HG02588 (cell line): ENCODE data around the gene PIH1D1.

Source experiments
- ATAC-seq: cut with Tn5 transposase; IDR thresholded peaks from one replicate; pipeline ENCODE4 v1.9.1; 2021; ENCODE audit warnings: mild to moderate bottlenecking, moderate library complexity; ENCODE audit not compliant: unreplicated experiment

The PIH1D1 gene

GRCh38 chr19:49451430-49452181 is at the start of gene PIH1D1:
PIH1D1 (minus strand) TSS chr19:49451814; CDS start chr19:49451574, 240 bp downstream.
- ATAC-seq, result peak; percentile 57

- no peak for ATAC-seq
These were observed 47.5 kb upstream of the PIH1D1 start for GRCh38 chr19:49499030-49499670.

- ATAC-seq, result no peak
These were observed 46.9 kb upstream of the PIH1D1 start for GRCh38 chr19:49498475-49498874.

- no peak for ATAC-seq
These were observed 46.1 kb upstream of the PIH1D1 start for GRCh38 chr19:49497789-49498103.

GRCh38 chr19:49497047-49497788 is 45.6 kb upstream of the PIH1D1 start:
- no peak for ATAC-seq

- no peak for ATAC-seq
These were observed 45.0 kb upstream of the PIH1D1 start for GRCh38 chr19:49496574-49497008.

- ATAC-seq, result no peak
These were observed 41.2 kb upstream of the PIH1D1 start for GRCh38 chr19:49492573-49493405.

- no peak for ATAC-seq
These were observed 40.4 kb upstream of the PIH1D1 start for GRCh38 chr19:49491804-49492572.

GRCh38 chr19:49491030-49491803 is 39.6 kb upstream of the PIH1D1 start:
- ATAC-seq, result no peak

- ATAC-seq, result no peak
These were observed 38.8 kb upstream of the PIH1D1 start for GRCh38 chr19:49490287-49491029.

- no peak for ATAC-seq
These were observed 38.1 kb upstream of the PIH1D1 start for GRCh38 chr19:49489601-49490167.

- no peak for ATAC-seq
These were observed 37.4 kb upstream of the PIH1D1 start for GRCh38 chr19:49488863-49489537.

GRCh38 chr19:49488046-49488862 is 36.6 kb upstream of the PIH1D1 start:
- no peak for ATAC-seq

- ATAC-seq, result peak; percentile 93
These were observed 35.8 kb upstream of the PIH1D1 start, which contains the start of gene RPL13A for GRCh38 chr19:49487277-49488045. RPL13A (plus strand) TSS chr19:49487608; CDS start chr19:49487630, 22 bp downstream.

- ATAC-seq, result no peak
These were observed 35.2 kb upstream of the PIH1D1 start for GRCh38 chr19:49486710-49487276.

GRCh38 chr19:49486232-49486631 is 34.6 kb upstream of the PIH1D1 start:
- ATAC-seq, result no peak
